Endodermal cell (in vitro differentiated cells): ENCODE measurements around the gene SLC6A12. TPM values are rescaled to one million over a fixed set of nuclear protein-coding genes. Genes with fewer than 3 reads are reported as not detected.
A peak's percentile ranks its signal among the peaks of the same experiment; 100 is the strongest.

Experiments used
- DNase-seq: peaks from one replicate; pipeline ENCODE4 v3.0.0-alpha.2; 2017
- H3K27ac ChIP-seq: 2 replicates; pipeline ENCODE4 v1.5.1; 2013; ENCODE audit warnings: mild to moderate bottlenecking, low read depth, low read length, moderate library complexity
- H3K27me3 ChIP-seq: 2 replicates; pipeline ENCODE4 v1.6.1; 2013; ENCODE audit warnings: mild to moderate bottlenecking, low read length, moderate library complexity; ENCODE audit not compliant: insufficient read depth, control insufficient read depth, poor library complexity, severe bottlenecking
- H3K36me3 ChIP-seq: 2 replicates; pipeline ENCODE4 v1.7.0; 2013; ENCODE audit warnings: mild to moderate bottlenecking, low read length, moderate library complexity; ENCODE audit not compliant: control insufficient read depth, insufficient read depth
- H3K4me1 ChIP-seq: one replicate; pipeline ENCODE4 v1.7.0; 2013; ENCODE audit warnings: low read length; ENCODE audit not compliant: control insufficient read depth, insufficient read depth
- H3K4me3 ChIP-seq: 2 replicates; pipeline ENCODE4 v1.5.1; 2013; ENCODE audit warnings: mild to moderate bottlenecking, low read length, moderate library complexity
- H3K9ac ChIP-seq: 2 replicates; pipeline ENCODE4 v1.6.1; 2013; ENCODE audit warnings: mild to moderate bottlenecking, low read length, moderate library complexity; ENCODE audit not compliant: poor library complexity, severe bottlenecking; ENCODE audit errors: extremely low read depth
- H3K9me3 ChIP-seq: 2 replicates; pipeline ENCODE4 v1.6.1; 2013; ENCODE audit warnings: mild to moderate bottlenecking, low read length, moderate library complexity; ENCODE audit not compliant: control insufficient read depth
- H3K27ac Mint-ChIP-seq: 2 replicates; pipeline ENCODE4 v1.8.0; 2020; ENCODE audit warnings: mixed read lengths
- H3K27me3 Mint-ChIP-seq: 2 replicates; pipeline ENCODE4 v1.8.0; 2021; ENCODE audit warnings: mild to moderate bottlenecking, mixed read lengths; ENCODE audit not compliant: insufficient read depth
- H3K36me3 Mint-ChIP-seq: 2 replicates; pipeline ENCODE4 v1.8.0; 2020; ENCODE audit warnings: low read depth, mixed read lengths
- H3K4me1 Mint-ChIP-seq: 2 replicates; pipeline ENCODE4 v1.8.0; 2020; ENCODE audit warnings: mixed read lengths
- H3K4me3 Mint-ChIP-seq: 2 replicates; pipeline ENCODE4 v1.8.0; 2020; ENCODE audit warnings: mild to moderate bottlenecking, moderate library complexity, mixed read lengths
- H3K9me3 Mint-ChIP-seq: 2 replicates; pipeline ENCODE4 v1.8.0; 2020; ENCODE audit warnings: mild to moderate bottlenecking, mixed read lengths
- WGBS, 2 experiments: methylation state at CpG; one replicate each; pipeline versions ENCODE4 v1.1.5 to v1.1.7; 2013; ENCODE audit warnings: missing lambda C conversion rate in 2 of 2, mixed read lengths in 1 of 2; ENCODE audit not compliant: insufficient coverage in 1 of 2, insufficient read length in 1 of 2; 5-methylcytosine and 5-hydroxymethylcytosine counted together
- total RNA-seq, 2 donors: library from RNA; stranded (reverse); fragmentation: NEBNext Ultra II Directional in 1 of 2; extraction: Animal tissue kit (Norgen Biotek cat#: 25700) in 1 of 2; gene quantifications; 2 replicates in 1 of 2; 3 replicates in 1 of 2; pipeline ENCODE4 v1.2.1, GENCODE V29; 2021
- TF ChIP-seq, protein P1 (sequence below): fragments of 200-600 bp; sonication (generic); conservative IDR thresholded peaks from 2 replicates; pipeline ENCODE4 v1.5.0; 2021; ENCODE audit warnings: antibody characterized with exemption, mild to moderate bottlenecking

Gene SLC6A12
- total RNA-seq, 2 donors from 2014 or later = 0.58 to 1.3 TPM

GRCh38 chr12:179131-179884, 34.6 kb downstream of the SLC6A12 start:
- Histone ChIP-seq H3K4me1 (peaks cover 7% of the 10 kb centered on the region), H3K9ac (no peak overlapping the region), H3K4me3 (no peak overlapping the region), H3K27me3 (no peaks in the 10 kb centered on the region), H3K9me3 (no peaks in the 10 kb centered on the region), H3K27ac (no peak overlapping the region), H3K36me3 (no peaks in the 10 kb centered on the region)
- TF ChIP-seq, protein P1, sequence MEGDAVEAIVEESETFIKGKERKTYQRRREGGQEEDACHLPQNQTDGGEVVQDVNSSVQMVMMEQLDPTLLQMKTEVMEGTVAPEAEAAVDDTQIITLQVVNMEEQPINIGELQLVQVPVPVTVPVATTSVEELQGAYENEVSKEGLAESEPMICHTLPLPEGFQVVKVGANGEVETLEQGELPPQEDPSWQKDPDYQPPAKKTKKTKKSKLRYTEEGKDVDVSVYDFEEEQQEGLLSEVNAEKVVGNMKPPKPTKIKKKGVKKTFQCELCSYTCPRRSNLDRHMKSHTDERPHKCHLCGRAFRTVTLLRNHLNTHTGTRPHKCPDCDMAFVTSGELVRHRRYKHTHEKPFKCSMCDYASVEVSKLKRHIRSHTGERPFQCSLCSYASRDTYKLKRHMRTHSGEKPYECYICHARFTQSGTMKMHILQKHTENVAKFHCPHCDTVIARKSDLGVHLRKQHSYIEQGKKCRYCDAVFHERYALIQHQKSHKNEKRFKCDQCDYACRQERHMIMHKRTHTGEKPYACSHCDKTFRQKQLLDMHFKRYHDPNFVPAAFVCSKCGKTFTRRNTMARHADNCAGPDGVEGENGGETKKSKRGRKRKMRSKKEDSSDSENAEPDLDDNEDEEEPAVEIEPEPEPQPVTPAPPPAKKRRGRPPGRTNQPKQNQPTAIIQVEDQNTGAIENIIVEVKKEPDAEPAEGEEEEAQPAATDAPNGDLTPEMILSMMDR = no peak
- Mint-ChIP-seq H3K4me1 (peaks cover 20% of the 10 kb centered on the region), H3K27me3 (peaks cover 3% of the 10 kb centered on the region), H3K4me3 (no peak overlapping the region), H3K9me3 (no peaks in the 10 kb centered on the region), H3K27ac (peak overlapping the region; percentile 14), H3K36me3 (no peaks in the 10 kb centered on the region)
- DNase-seq = no peak
- 80 to 83% methylated on average over 8 to 11 of the region's 11 CpGs for WGBS, 2 experiments

GRCh38 chr12:178829-179109, 35.2 kb downstream of the SLC6A12 start:
- whole genome bisulfite sequencing, 2 experiments = 80 to 81% methylated on average over 2 to 3 of the region's 3 CpGs
- no peaks in the 10 kb centered on the region for H3K36me3 ChIP-seq
- no peak for DNase-seq
- Mint-ChIP-seq H3K36me3 (no peaks in the 10 kb centered on the region), H3K27ac (peak overlapping the region; percentile 14), H3K4me3 (no peak overlapping the region), H3K27me3 (peaks cover 3% of the 10 kb centered on the region), H3K4me1 (peaks cover 20% of the 10 kb centered on the region), H3K9me3 (no peaks in the 10 kb centered on the region)
- no peak overlapping the region for H3K27ac ChIP-seq
- no peak overlapping the region for H3K4me3 ChIP-seq
- TF ChIP-seq, protein P1 = peak; percentile 56
- peaks cover 7% of the 10 kb centered on the region for H3K4me1 ChIP-seq
- H3K9ac ChIP-seq = no peak overlapping the region
- no peaks in the 10 kb centered on the region for H3K27me3 ChIP-seq
- no peaks in the 10 kb centered on the region for H3K9me3 ChIP-seq

GRCh38 chr12:177980-178828, 35.8 kb downstream of the SLC6A12 start:
- H3K9ac ChIP-seq = no peak overlapping the region
- DNase-seq = no peak
- no peaks in the 10 kb centered on the region for H3K9me3 ChIP-seq
- Mint-ChIP-seq H3K36me3 (no peaks in the 10 kb centered on the region), H3K27ac (no peak overlapping the region), H3K4me3 (no peak overlapping the region), H3K27me3 (peaks cover 3% of the 10 kb centered on the region), H3K4me1 (peaks cover 20% of the 10 kb centered on the region), H3K9me3 (no peaks in the 10 kb centered on the region)
- TF ChIP-seq, protein P1 = no peak
- peaks cover 7% of the 10 kb centered on the region for H3K4me1 ChIP-seq
- no peaks in the 10 kb centered on the region for H3K27me3 ChIP-seq
- H3K36me3 ChIP-seq = no peaks in the 10 kb centered on the region
- 88 to 90% methylated on average over 12 to 20 of the region's 20 CpGs for WGBS, 2 experiments
- H3K4me3 ChIP-seq = no peak overlapping the region
- H3K27ac ChIP-seq = no peak overlapping the region
